ENCODE results near the gene SLC4A11. TPM values are rescaled to one million over a fixed set of nuclear protein-coding genes. Genes with fewer than 3 reads are reported as not detected.

SLC4A11 gene
- total RNA-seq, 4 donors from 2014 or later: 7.2 to 24.7 (median 17.7) TPM

GRCh38 chr20:3255728-3256127 is 16.7 kb upstream of the SLC4A11 start:
- no peak for DNase-seq
- TF ChIP-seq CTCF (IDR thresholded peaks at IDR 0.05) (no peak), POLR2A (IDR thresholded peaks at IDR 0.05) (no peak)
- intact Hi-C loops (cut with DNase I): no loop called here
- H3K4me3 ChIP-seq: no peak overlapping the region
- no peaks in the 10 kb centered on the region for H3K9me3 ChIP-seq
- peaks cover 14 to 97% (median 30%) of the 10 kb centered on the region in 3 donors for H3K36me3 ChIP-seq
- peaks cover 0 to 9% (median 3%) of the 10 kb centered on the region in 3 donors for H3K4me1 ChIP-seq
- no peak overlapping the region for H3K27ac ChIP-seq
- no CpG with 5 or more reads among the region's 5 CpGs for WGBS, 2 donors
- no peaks in the 10 kb centered on the region for H3K27me3 ChIP-seq

- H3K36me3 ChIP-seq: peaks cover 14 to 62% (median 18%) of the 10 kb centered on the region in 3 donors
- H3K4me1 ChIP-seq: peaks cover 10 to 25% (median 14%) of the 10 kb centered on the region in 3 donors
- intact Hi-C loops (cut with DNase I): no loop called here
- TF ChIP-seq POLR2A (IDR thresholded peaks at IDR 0.05): no peak
- TF ChIP-seq CTCF (IDR thresholded peaks at IDR 0.05): no peak
- DNase-seq: no peak
- no peak overlapping the region for H3K4me3 ChIP-seq
- WGBS, 2 donors: 26 to 48% methylated on average over 3 to 4 of the region's 8 CpGs
- no peak overlapping the region for H3K27ac ChIP-seq
- no peaks in the 10 kb centered on the region for H3K9me3 ChIP-seq
- peaks cover 0 to 13% (median 0%) of the 10 kb centered on the region in 4 donors for H3K27me3 ChIP-seq
Observed at GRCh38 chr20:3251806-3252205, 12.8 kb upstream of the SLC4A11 start.

GRCh38 chr20:3250091-3250504 is 11.1 kb upstream of the SLC4A11 start:
- TF ChIP-seq CTCF (IDR thresholded peaks at IDR 0.05) (peak in 2 of 6 experiments; percentile 5 to 25), POLR2A (IDR thresholded peaks at IDR 0.05) (no peak)
- H3K4me1 ChIP-seq: peaks cover 10 to 25% (median 16%) of the 10 kb centered on the region in 3 donors
- WGBS, 2 donors: 86 to 87% methylated on average over 8 of the region's 10 CpGs
- intact Hi-C loops (cut with DNase I): no loop called here
- H3K9me3 ChIP-seq: no peaks in the 10 kb centered on the region
- peaks cover 0 to 13% (median 0%) of the 10 kb centered on the region in 4 donors for H3K27me3 ChIP-seq
- H3K27ac ChIP-seq: no peak overlapping the region
- H3K4me3 ChIP-seq: no peak overlapping the region
- no peak for DNase-seq
- H3K36me3 ChIP-seq: peaks cover under 1 to 45% (median 2%) of the 10 kb centered on the region in 3 donors

- H3K36me3 ChIP-seq: peaks cover 0 to 33% (median 0%) of the 10 kb centered on the region in 3 donors
- peaks cover 0 to 19% (median 0%) of the 10 kb centered on the region in 4 donors for H3K27me3 ChIP-seq
- peaks cover 10 to 25% (median 18%) of the 10 kb centered on the region in 3 donors for H3K4me1 ChIP-seq
- H3K9me3 ChIP-seq: no peaks in the 10 kb centered on the region
- no peak for DNase-seq
- no peak overlapping the region for H3K27ac ChIP-seq
- TF ChIP-seq POLR2A (IDR thresholded peaks at IDR 0.05): no peak
- TF ChIP-seq CTCF (IDR thresholded peaks at IDR 0.05): no peak
- WGBS, 2 donors: 6 to 49% methylated on average over 2 to 6 of the region's 18 CpGs
- peak overlapping the region; percentile 0 to 55 (median 16) for H3K4me3 ChIP-seq
- intact Hi-C loops (cut with DNase I): no loop called here
Observed at GRCh38 chr20:3248993-3249347, 10.0 kb upstream of the SLC4A11 start.

GRCh38 chr20:3248167-3248992 is 9.4 kb upstream of the SLC4A11 start:
- no peak for TF ChIP-seq CTCF (IDR thresholded peaks at IDR 0.05)
- TF ChIP-seq POLR2A (IDR thresholded peaks at IDR 0.05): no peak
- peaks cover 0 to 19% (median 0%) of the 10 kb centered on the region in 4 donors for H3K27me3 ChIP-seq
- H3K4me1 ChIP-seq: peaks cover 10 to 25% (median 18%) of the 10 kb centered on the region in 3 donors
- H3K36me3 ChIP-seq: peaks cover 0 to 27% (median 0%) of the 10 kb centered on the region in 3 donors
- intact Hi-C loops (cut with DNase I): no loop called here
- no peaks in the 10 kb centered on the region for H3K9me3 ChIP-seq
- no peak overlapping the region for H3K27ac ChIP-seq
- H3K4me3 ChIP-seq: peak overlapping the region; percentile 0 to 55 (median 16)
- WGBS, 2 donors: 39 to 64% methylated on average over 7 to 8 of the region's 53 CpGs
- no peak for DNase-seq

All from esophagus squamous epithelium (tissue), 5 donors.